GM23338 (cell line): ENCODE measurements around the gene KCNQ5.

Source experiments
- CREB1 ChIP-seq: fragments of 250-450 bp; sonication (Bioruptor Pico); IDR thresholded peaks from 2 replicates; pipeline ENCODE4 v1.5.0; 2020; ENCODE audit warnings: low read depth, mild to moderate bottlenecking, moderate library complexity
- JUNB ChIP-seq: IDR thresholded peaks from one replicate; pipeline ENCODE4 v1.6.1; 2016; ENCODE audit warnings: antibody characterized with exemption; ENCODE audit not compliant: unreplicated experiment
- NANOG ChIP-seq: IDR thresholded peaks from 2 replicates; pipeline ENCODE4 v1.6.1; 2016; ENCODE audit warnings: antibody characterized with exemption, borderline replicate concordance
- POLR2AphosphoS5 ChIP-seq: IDR thresholded peaks from 2 replicates; pipeline ENCODE4 v1.6.1; 2016; ENCODE audit warnings: antibody characterized with exemption, low read depth
- STAT1 ChIP-seq: IDR thresholded peaks from one replicate; pipeline ENCODE4 v1.6.1; 2016; ENCODE audit warnings: antibody characterized with exemption; ENCODE audit not compliant: unreplicated experiment
- ZNF331 ChIP-seq: fragments of 250-450 bp; sonication (Bioruptor Pico); IDR thresholded peaks from 2 replicates; pipeline ENCODE4 v1.5.0; 2020; ENCODE audit warnings: low read depth, mild to moderate bottlenecking, moderate library complexity
- TF ChIP-seq, protein P1 (sequence below), 2 experiments: fragments of 200-600 bp in 1 of 2; sonication (generic) in 1 of 2; conservative IDR thresholded peaks; 2 replicates each; pipeline versions ENCODE4 v1.5.1 to v1.6.1; 2016 to 2017; ENCODE audit warnings: antibody characterized with exemption in 2 of 2, low read depth in 2 of 2, mild to moderate bottlenecking in 2 of 2, moderate library complexity in 1 of 2

DNA sequence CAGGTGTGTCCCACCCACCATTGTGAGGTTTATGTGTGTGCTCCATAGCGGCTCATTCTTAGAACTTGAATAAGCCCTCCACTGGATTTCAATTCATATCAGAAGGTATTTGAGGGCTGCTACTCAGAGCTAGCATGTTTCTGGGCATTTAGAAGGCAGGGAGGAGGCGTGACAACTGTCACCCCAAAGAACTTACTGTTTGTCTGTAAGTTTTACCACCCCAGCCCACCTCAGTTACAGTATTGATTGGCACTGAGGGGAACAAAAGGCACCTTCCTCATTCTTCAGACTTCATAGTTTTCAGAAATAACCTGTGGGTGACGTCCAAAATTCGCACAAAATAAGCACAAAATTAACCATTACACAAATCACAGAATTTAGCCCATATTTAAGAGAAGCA lies 521.7 kb downstream of the KCNQ5 start:
- TF ChIP-seq, protein P1, sequence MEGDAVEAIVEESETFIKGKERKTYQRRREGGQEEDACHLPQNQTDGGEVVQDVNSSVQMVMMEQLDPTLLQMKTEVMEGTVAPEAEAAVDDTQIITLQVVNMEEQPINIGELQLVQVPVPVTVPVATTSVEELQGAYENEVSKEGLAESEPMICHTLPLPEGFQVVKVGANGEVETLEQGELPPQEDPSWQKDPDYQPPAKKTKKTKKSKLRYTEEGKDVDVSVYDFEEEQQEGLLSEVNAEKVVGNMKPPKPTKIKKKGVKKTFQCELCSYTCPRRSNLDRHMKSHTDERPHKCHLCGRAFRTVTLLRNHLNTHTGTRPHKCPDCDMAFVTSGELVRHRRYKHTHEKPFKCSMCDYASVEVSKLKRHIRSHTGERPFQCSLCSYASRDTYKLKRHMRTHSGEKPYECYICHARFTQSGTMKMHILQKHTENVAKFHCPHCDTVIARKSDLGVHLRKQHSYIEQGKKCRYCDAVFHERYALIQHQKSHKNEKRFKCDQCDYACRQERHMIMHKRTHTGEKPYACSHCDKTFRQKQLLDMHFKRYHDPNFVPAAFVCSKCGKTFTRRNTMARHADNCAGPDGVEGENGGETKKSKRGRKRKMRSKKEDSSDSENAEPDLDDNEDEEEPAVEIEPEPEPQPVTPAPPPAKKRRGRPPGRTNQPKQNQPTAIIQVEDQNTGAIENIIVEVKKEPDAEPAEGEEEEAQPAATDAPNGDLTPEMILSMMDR (conservative IDR thresholded peaks at IDR 0.05; ENCODE audit: low read depth in 2 of 2): no peak
- TF ChIP-seq POLR2AphosphoS5 (no peak), NANOG (no peak), ZNF331 (CRISPR knock-in tag) (no peak), CREB1 (CRISPR knock-in tag) (no peak), STAT1 (no peak), JUNB (no peak)
